ENCODE measurements around the gene OR8G5. TPM values are rescaled to one million over a fixed set of nuclear protein-coding genes. Genes with fewer than 3 reads are reported as not detected.
A peak's percentile ranks its signal among the peaks of the same experiment; 100 is the strongest.

Gene OR8G5
- total and polyA plus RNA-seq, 2 experiments from 2014 or later: not detected

DNA sequence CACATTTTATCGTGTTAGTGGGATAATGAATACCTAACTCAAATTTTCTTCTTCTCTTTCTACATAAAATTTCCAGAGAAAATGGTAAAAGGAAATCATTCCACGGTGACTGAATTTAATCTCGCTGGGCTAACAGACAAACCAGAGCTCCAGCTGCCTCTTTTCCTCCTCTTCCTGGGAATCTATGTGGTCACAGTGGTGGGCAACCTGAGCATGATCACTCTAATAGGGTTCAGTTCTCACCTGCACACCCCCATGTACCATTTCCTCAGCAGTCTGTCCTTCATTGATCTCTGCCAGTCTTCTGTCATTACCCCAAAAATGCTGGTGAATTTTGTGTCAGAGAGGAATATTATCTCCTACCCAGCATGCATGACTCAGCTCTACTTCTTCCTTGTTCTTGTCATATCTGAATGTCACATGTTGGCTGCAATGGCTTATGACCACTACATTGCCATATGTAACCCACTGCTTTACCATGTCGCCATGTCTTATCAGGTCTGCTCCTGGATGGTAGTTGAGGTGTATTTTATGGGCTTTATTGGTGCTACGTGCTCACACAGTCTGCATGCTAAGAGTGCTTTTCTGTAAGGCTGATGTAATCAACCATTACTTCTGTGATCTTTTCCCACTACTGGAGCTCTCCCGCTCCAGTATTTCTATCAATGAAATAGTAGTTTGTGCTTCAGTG lies 48.9 kb upstream of the OR8G5 start:
- no peaks in the 10 kb centered on the region for H4K20me1 ChIP-seq (replicated peaks; ENCODE audit: insufficient read depth)
- Mint-ChIP-seq H3K36me3 (ENCODE audit: low read depth) (no peaks in the 10 kb centered on the region), H3K9me3 (no peaks in the 10 kb centered on the region), H3K4me3 (no peak overlapping the region), H3K27me3 (ENCODE audit: insufficient read depth, low read depth, poor library complexity) (no peaks in the 10 kb centered on the region), H3K27ac (peak overlapping the region; percentile 8; the same call in 1 of the 2 replicates), H3K4me1 (no peaks in the 10 kb centered on the region)
- H3K27ac ChIP-seq (ENCODE audit: low read depth): no peak overlapping the region
- no peaks in the 10 kb centered on the region for H3K36me3 ChIP-seq (ENCODE audit: insufficient read depth)
- no peaks in the 10 kb centered on the region for H3K4me1 ChIP-seq (ENCODE audit: insufficient read depth)
- ATAC-seq (no peak), DNase-seq (ENCODE audit: low spot score) (no peak)
- H3K4me2 ChIP-seq: no peak overlapping the region
- H3K79me2 ChIP-seq (replicated peaks; ENCODE audit: insufficient read depth): no peaks in the 10 kb centered on the region
- H3K4me3 ChIP-seq: no peak overlapping the region
- H2AFZ ChIP-seq: no peak overlapping the region
- no peaks in the 10 kb centered on the region for H3F3A ChIP-seq (replicated peaks; ENCODE audit: low read depth)
- H3K9me2 ChIP-seq (ENCODE audit: insufficient read depth): no peaks in the 10 kb centered on the region
- H3K27me3 ChIP-seq (ENCODE audit: insufficient read depth): no peaks in the 10 kb centered on the region
- no peak for TF ChIP-seq EZH2phosphoT487 (IDR thresholded peaks at IDR 0.05; ENCODE audit: unreplicated experiment)
- no peak for TF ChIP-seq ZNF462 (CRISPR knock-in tag; IDR thresholded peaks at IDR 0.05)
- TF ChIP-seq, protein P1, sequence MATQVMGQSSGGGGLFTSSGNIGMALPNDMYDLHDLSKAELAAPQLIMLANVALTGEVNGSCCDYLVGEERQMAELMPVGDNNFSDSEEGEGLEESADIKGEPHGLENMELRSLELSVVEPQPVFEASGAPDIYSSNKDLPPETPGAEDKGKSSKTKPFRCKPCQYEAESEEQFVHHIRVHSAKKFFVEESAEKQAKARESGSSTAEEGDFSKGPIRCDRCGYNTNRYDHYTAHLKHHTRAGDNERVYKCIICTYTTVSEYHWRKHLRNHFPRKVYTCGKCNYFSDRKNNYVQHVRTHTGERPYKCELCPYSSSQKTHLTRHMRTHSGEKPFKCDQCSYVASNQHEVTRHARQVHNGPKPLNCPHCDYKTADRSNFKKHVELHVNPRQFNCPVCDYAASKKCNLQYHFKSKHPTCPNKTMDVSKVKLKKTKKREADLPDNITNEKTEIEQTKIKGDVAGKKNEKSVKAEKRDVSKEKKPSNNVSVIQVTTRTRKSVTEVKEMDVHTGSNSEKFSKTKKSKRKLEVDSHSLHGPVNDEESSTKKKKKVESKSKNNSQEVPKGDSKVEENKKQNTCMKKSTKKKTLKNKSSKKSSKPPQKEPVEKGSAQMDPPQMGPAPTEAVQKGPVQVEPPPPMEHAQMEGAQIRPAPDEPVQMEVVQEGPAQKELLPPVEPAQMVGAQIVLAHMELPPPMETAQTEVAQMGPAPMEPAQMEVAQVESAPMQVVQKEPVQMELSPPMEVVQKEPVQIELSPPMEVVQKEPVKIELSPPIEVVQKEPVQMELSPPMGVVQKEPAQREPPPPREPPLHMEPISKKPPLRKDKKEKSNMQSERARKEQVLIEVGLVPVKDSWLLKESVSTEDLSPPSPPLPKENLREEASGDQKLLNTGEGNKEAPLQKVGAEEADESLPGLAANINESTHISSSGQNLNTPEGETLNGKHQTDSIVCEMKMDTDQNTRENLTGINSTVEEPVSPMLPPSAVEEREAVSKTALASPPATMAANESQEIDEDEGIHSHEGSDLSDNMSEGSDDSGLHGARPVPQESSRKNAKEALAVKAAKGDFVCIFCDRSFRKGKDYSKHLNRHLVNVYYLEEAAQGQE (IDR thresholded peaks at IDR 0.05; ENCODE audit: unreplicated experiment): no peak
- no peak for TF ChIP-seq NANOG (IDR thresholded peaks at IDR 0.05; ENCODE audit: borderline replicate concordance)
- TF ChIP-seq STAT1 (IDR thresholded peaks at IDR 0.05; ENCODE audit: unreplicated experiment): no peak
- TF ChIP-seq JUNB (IDR thresholded peaks at IDR 0.05; ENCODE audit: unreplicated experiment): no peak
- TF ChIP-seq ZNF331 (CRISPR knock-in tag; IDR thresholded peaks at IDR 0.05; ENCODE audit: low read depth): no peak
- no peak for TF ChIP-seq ETS1 (IDR thresholded peaks at IDR 0.05)
- TF ChIP-seq, protein P2, sequence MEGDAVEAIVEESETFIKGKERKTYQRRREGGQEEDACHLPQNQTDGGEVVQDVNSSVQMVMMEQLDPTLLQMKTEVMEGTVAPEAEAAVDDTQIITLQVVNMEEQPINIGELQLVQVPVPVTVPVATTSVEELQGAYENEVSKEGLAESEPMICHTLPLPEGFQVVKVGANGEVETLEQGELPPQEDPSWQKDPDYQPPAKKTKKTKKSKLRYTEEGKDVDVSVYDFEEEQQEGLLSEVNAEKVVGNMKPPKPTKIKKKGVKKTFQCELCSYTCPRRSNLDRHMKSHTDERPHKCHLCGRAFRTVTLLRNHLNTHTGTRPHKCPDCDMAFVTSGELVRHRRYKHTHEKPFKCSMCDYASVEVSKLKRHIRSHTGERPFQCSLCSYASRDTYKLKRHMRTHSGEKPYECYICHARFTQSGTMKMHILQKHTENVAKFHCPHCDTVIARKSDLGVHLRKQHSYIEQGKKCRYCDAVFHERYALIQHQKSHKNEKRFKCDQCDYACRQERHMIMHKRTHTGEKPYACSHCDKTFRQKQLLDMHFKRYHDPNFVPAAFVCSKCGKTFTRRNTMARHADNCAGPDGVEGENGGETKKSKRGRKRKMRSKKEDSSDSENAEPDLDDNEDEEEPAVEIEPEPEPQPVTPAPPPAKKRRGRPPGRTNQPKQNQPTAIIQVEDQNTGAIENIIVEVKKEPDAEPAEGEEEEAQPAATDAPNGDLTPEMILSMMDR (conservative IDR thresholded peaks at IDR 0.05; ENCODE audit: low read depth in 2 of 2): no peak
- TF ChIP-seq POLR2AphosphoS5 (IDR thresholded peaks at IDR 0.05; ENCODE audit: low read depth): no peak
